CD4-positive, alpha-beta T cell treated with Interleukin-4 for 1 hour (primary cell): ENCODE results near the gene UBE2D2.
"Not testable (repeated sequence)": the region's sequence is repeated elsewhere in the genome, so short reads cannot be mapped to it uniquely, and the experiment has no call there.

Source experiments
- DNase-seq, 2 donors: peaks; one replicate each; pipeline ENCODE4 v3.0.0-alpha.2; 2020 to 2022

Gene UBE2D2

GRCh38 chr5:139560752-139561654 is at the start of gene UBE2D2:
Gene UBE2D2, plus strand, starts transcription at chr5:139561339. Its CDS starts 453 bp downstream, at chr5:139561792.
- DNase-seq, result peak; percentile 97

- DNase-seq, result no peak
These were observed 48.3 kb upstream of the UBE2D2 start for GRCh38 chr5:139512786-139513390.

GRCh38 chr5:139513434-139513833 is 47.7 kb upstream of the UBE2D2 start:
- DNase-seq, result peak; percentile 83 to 84

- no peak for DNase-seq
These were observed 47.2 kb upstream of the UBE2D2 start for GRCh38 chr5:139513852-139514485.

DNA sequence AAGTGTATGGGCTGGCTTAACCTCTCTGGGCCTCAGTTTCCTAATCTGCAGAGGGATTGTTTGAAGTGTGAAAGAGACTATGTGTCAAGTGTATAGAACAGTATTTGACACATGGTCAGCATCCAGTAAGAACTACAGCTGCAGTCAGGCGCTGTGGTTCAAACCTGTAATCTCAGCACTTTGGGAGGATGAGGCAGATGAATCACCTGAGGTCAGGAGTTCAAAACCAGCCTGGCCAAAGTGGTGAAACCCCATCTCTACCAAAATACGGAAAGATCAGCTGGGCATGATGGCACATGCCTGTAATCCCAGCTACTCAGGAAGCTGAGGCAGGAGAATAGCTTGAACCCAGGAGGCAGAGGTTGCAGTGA is 46.7 kb upstream of the UBE2D2 start:
- no peak for DNase-seq

DNA sequence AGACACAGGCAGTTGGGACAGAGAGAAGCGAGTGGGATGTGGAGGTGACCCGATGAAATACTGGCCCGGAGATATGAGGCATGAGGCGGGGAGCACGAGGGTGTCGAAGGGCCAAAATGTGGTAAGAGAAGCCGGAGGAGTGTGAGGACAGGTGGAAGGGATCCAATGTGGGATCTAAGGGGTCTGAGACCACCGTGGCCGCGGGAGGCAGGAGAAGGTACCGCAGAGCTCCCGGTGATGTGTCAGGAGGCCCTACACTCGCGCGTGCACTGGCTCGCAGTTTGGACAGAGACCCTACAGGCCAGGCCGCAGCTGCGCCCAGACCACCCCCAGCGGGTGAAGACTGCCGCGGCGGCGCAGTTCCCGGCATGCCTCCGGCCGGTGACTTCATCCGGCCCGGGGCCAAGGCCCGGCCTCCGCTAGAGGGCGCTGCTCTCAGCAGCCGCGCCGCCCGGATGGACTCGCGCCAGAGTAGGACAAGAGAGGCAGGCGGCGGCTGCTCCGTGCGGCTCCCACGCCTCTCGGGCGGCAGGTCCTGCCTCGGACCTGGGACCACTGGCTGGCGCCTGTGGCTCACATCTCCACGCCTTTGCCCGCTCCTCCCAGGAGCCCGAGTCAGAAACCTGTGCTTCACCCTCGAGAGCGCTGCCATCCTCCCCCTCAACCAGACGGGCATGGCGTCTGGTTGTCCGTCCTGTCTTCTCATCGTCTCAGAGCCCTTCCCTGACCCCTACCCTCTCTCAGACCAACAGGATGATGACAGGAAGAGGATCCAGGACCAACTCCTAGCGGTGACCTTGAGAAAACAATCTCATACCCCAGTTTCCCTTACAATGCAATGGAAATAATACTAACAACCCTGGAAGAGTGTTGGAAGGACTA is 43.2 kb upstream of the UBE2D2 start:
- peak; percentile 88 to 90 for DNase-seq

DNA sequence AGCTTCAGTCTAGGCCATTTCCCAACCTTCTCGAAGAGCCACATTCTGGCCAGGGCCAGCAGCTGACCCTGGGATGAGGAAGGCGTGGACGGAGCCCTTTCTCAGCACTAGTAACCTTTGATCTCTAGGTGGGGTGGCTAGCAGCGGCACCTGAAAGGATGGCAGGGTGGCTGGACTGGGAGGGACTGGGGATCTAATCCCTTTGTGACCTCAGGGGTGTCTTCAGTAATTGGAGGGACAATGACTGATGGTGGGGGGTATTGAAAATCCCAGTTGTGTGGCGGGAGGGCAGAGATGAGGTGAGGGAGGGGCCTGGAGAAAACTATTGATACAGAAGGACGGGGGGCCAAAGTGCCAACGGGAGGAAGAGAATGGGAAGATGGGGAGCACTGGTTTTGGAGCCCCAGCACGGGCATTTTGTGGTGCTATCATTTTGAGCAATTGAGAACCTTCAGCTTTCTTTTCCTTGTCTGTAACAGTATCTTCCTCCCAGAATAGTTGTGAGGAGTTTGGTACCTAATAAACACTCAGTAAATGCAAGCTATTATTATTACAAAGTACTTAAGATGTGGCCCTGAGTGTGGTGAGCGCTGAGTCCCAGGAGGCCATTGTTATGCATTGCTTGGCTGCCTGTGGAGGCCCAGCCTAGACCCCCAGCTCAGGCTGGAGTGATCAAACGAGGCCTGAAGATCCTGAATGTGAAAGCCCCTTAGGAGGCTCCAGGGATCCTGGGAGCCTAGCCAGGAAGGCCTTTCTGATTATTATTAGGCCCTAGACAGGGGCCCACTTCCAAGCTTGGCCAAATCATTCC is 37.3 kb upstream of the UBE2D2 start:
- no peak for DNase-seq

DNA sequence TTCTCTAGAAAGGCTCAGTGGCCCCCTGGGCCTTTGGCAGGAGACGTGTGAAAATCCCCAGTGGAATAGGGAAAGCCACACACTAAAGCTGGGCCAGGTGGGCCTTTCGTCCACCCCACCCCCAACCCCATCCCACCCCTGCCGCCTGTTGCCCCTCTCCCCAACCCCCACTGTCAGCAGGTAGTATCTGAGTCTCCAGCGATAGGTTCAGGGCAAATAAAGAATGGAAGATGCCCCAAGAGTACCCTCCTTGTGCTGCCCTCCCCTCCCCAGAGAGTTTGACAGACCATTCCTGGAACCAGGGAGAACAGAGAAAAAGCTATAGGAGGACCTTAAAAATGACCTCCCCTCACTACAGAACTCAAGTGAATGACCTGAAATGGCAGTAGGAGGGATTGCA is 36.7 kb upstream of the UBE2D2 start:
- no peak for DNase-seq

DNA sequence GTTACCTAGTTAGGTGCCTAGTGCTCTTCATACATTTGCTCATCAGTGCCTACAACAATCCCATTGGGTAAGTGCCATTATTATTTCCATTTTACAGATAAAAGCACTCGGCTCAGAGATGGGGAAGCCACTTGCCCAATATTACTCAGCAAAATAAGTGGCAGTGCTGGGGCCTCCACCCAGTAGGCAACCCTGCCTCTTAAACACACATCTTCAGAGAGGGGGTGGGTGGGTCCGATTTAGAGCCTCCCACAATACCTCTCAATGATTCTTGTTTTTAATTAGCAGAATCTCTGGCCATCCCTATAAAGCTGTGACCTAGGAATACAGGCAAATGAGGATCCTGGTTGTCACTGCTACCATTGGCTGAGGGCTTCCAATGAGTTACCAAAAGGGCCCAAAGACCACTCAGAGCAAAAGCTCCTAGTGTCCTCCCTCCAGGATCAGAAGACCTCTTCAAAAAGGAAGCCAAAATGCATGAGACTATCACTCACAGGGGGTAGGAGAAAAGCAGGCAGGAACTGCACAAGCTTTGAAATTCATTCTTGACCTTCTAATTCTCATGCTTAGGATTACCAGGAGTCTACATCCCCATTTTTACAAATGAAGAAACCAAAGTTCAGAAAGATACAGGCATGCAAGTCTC is 36.1 kb upstream of the UBE2D2 start:
- DNase-seq, result no peak

DNA sequence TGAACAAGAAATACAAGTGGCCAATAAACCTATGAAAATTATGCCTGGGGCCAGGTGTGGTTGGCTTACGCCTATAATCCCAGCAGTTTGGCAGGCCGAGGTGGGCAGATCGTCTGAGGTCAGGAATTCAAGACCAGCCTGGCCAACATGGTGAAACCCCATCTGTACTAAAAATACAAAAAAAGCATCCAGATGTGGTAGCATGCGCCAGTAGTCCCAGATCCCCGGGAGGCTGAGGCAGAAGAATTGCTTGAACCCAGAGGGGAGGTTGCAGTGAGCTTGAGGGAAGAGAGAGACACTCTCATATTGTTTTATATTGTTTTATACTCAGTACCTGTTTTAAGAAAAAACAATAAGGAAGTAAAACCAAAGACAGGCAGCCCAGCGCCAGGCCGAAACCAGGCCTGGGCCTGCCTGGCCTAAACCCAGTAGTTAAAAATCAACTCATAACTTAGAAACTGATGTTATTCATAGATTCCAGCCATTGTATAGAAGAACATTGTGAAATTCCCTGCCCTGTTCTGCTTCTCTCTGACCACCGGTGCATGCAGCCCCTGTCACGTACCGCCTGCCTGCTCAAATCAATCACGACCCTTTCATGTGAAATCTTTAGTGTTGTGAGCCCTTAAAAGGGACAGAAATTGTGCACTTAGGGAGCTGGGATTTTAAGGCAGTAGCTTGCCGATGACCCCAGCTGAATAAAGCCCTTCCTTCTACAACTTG is 35.4 kb upstream of the UBE2D2 start:
- DNase-seq, result not testable (repeated sequence)

DNA sequence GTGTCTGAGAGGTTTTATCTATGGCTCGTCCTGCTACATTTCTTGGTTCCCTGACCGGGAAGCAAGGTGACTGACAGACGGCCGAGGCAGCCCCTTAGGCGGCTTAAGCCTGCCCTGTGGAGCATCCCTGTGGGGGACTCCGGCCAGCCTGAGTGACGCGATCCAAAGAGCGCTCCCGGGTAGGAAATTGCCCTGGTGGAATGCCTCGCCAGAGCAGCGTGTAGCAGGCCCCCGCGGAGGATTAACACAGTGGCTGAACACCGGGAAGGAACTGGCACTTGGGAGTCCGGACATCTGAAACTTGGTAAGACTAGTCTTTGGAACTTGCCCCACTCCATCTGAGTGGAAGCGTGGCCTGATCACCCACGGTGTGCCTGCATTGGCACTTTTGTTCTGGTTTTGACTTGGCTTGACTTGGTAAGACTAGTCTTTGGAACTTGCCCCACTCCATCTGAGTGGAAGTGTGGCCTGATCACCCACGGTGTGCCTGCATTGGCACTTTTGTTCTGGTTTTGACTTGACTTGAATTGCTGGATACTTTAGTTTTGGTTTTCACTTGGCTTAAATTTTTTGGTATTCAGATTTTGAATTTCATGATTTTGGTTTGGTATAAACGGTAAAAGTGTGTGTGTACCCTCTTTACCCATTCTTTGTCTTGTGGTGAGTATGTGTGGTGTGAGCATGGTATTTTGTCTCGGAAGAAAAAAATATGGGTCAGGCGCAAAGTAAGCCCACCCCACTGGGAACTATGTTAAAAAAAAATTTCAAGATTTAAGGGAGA is 34.6 kb upstream of the UBE2D2 start:
- DNase-seq, result not testable (repeated sequence)

DNA sequence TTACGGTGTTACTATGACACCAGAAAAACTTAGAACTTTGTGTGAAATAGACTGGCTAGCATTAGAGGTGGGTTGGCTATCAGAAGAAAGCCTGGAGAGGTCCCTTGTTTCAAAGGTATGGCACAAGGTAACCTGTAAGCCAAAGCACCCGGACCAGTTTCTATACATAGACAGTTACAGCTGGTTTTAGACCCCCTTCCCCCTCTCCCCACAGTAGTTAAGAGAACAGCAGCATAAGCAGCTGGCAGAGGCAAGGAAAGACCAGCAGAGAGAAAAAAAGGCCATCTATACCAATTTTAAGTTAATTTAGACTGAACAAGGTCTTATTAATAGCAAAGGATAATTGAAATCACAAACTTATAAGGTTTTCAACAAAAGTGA is 34.1 kb upstream of the UBE2D2 start:
- DNase-seq, result not testable (repeated sequence)

DNA sequence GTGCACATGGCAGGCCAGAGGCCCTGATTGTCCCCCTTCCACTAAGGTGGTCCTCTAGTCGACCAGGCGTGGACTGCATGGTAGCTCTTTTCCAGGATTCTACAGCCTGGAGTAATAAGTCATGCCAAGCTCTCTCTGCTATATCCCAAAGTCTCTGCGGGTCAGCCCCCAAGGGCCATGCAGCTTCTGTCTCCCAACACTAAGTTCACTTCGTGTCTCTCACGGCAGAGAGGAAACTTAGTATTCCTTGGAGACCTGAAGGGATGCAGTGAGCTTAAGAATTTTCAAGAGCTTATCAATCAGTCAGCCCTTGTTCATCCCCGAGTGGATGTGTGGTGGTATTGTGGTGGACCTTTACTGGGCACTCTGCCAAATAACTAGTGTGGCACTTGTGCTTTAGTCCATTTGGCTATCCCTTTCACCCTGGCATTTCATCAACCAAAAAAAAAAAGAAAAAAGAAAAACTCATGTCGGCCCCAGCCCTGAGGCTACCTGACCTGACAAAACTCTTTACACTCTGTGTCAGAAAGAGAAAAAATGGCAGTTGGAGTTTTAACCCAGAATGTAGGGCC is 33.2 kb upstream of the UBE2D2 start:
- DNase-seq, result not testable (repeated sequence)

- not testable (repeated sequence) for DNase-seq
These were observed 32.4 kb upstream of the UBE2D2 start for GRCh38 chr5:139528695-139529094.

GRCh38 chr5:139530079-139530478 is 31.1 kb upstream of the UBE2D2 start:
- DNase-seq, result not testable (repeated sequence)

DNA sequence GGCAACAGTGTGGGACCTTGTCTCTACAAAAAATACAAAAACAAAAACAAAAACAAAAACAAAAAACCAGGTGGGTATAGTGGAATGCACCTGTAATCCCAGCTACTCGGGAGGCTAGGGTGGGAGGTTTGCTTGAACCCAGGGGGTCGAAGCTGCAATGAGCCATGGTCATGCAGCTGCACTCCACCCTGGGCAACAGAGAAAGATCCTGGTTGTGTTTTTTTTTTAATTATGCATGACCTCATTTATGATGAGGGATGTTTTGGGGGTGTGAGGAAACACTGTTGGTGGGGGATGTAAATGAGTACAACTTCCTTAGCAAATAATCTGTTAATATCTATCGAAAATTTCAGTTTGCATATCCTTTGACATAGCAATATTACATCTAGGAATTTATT is 29.4 kb upstream of the UBE2D2 start:
- no peak for DNase-seq

GRCh38 chr5:139543423-139543991 is 17.6 kb upstream of the UBE2D2 start:
- DNase-seq, result peak; percentile 56 to 71

GRCh38 chr5:139546593-139546992 is 14.5 kb upstream of the UBE2D2 start:
- DNase-seq, result not testable (repeated sequence)
